ELF-1 (cell line): ENCODE data around the gene SDHAF1.
"Not testable (repeated sequence)": the region's sequence is repeated elsewhere in the genome, so short reads cannot be mapped to it uniquely, and the experiment has no call there.

Experiments used
- DNase-seq: peaks from one replicate; pipeline ENCODE4 v3.0.0-alpha.2; 2016; ENCODE audit warnings: low read depth, low spot score

SDHAF1 gene, protein sequence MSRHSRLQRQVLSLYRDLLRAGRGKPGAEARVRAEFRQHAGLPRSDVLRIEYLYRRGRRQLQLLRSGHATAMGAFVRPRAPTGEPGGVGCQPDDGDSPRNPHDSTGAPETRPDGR

DNA sequence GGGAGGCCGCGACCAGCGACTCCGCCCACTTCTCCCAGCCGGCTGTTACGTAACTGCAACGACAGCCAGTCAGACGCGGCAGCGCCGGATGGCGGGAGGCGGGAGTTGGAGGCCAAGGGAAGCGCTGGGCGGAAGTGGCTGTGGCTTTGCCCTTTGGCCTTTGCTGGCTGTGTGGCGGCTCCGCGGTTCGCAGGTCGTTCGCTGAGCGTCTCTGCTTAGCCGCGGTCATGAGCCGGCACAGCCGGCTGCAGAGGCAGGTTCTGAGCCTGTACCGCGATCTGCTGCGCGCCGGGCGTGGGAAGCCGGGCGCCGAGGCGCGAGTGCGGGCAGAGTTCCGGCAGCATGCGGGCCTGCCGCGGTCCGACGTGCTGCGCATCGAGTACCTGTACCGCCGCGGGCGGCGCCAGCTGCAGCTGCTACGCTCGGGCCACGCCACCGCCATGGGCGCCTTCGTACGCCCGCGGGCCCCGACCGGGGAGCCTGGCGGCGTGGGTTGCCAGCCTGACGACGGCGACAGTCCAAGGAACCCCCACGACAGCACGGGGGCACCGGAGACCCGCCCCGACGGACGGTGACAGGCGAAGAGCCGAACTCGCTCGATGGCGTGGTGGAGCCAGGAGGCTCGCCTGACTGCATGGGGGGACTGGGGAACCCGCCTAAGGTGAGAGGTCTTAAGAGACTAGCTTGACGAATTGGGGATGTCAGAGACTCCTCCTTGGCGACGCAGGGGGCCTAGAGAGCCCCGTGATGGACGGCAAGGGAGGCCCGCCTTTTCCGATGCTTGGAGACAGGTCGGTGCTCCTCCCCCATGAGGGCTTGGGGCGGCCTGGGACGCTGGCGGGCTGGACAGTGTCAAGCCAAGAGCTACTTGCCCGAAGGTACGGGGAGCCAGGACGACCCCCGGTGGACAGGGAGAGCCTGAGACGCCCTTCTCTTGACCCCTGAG is at the start of gene SDHAF1:
TSS of gene SDHAF1 (plus strand) at position 141 of the 946 bp plus-strand sequence. CDS start at position 228, 87 bp downstream.
- peak; percentile 95 for DNase-seq

DNA sequence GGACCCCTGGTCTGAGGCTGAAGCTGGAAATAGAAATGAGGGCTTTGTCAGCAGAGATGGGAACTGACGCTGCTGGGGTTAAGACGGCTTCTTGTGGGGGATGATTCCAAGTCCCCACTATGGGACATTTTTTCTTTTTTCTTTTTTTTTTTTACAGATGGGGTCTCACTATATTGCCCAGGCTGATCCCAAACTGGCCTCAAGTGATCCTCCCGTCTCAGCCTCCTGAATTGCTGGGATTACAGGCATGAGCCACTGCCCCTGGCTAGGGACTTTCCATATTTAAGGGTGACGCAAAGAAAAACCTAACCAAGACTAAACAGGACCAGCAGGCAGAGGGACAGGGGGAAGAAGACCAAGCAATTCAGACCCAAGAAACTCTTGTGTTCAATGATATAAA is 48.8 kb upstream of the SDHAF1 start:
- DNase-seq, result no peak

DNA sequence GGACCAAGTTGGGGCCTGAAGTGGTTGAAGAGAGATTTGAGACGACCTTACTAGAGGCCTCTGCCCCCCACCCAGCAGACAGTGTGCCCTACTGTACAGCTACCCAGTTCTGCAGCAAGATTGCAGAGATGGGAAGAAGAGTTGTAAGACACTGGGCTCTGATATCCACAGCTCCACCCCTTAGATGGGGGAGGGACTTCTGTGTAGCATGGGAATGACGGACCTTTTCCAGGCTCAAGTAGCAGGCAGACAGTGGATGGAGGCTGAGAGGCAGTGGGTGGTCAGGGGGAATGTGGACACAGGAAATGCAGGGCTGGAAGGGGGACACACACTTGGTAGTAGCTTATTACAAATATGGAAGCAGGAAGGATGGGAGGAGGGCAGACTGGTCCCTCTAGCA is 45.9 kb upstream of the SDHAF1 start:
- DNase-seq, result no peak

DNA sequence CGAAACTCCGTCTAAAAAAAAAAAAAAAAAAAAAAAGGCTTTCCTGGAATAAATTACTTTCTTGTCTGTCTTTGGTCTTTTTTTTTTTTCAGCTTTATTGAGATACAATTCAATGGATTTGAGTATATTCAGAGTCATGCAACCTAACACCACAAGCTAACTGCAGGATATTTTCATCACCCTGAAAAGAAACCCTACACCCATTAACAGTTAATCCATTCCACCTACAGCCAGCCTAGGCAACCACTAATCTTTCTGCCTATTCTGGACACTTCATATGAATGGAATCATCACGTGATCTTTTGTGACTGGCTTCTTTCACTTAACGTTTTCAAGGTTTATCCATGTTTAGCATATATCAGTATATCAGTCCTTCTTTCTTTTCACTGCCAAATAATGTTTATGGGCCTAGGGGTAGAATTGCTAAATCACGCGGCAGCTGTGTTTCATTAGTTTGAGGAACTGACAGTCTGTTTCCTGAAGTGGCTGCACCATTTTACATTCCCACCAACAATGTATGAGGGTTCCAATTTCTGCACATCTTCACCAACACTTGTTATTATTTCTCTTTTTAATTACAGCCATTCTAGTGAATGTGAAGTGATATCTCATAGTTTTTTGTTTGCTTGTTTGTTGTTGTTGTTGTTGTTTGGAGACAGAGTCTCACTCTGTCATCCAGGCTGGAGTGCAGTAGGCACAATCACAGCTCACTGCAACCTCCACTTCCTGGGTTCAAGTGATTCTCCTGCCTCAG is 38.9 kb upstream of the SDHAF1 start:
- DNase-seq, result no peak

DNA sequence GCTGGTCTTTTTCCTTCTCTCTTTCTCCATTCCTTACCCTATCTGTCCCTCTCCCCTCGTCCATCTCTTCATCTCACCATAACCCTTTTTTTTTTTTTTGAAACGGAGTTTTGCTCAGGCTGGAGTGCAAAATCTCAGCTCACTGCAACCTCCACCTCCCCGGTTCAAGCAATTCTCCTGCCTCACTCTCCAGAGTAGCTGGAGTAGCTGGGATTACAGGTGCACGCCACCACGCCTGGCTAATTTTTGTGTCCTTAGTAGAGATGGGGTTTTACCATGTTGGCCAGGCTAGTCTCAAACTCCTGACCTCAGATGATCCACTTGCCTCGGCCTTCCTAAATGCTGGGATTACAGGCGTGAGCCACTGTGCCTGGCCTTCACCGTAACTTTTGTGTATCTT is 37.6 kb upstream of the SDHAF1 start:
- not testable (repeated sequence) for DNase-seq

DNA sequence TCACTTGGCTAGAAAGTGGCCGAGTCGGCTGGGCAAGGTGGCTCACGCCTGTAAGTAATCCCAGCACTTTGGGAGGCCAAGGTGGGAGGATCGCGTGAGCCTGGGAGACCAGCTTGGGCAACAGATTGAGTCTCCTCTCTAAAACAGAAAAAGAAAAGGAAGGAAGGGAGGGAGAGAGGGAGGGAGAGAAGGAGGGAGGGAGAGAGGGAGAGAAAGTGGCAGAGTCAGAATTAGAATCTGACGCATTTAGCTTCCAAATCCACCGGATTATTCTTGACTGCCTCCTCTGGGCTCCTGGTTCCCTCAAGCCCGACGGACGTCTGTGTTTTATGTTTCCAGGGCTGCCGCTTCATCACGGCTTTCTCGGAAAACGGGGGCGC is 36.3 kb upstream of the SDHAF1 start:
- no peak for DNase-seq

DNA sequence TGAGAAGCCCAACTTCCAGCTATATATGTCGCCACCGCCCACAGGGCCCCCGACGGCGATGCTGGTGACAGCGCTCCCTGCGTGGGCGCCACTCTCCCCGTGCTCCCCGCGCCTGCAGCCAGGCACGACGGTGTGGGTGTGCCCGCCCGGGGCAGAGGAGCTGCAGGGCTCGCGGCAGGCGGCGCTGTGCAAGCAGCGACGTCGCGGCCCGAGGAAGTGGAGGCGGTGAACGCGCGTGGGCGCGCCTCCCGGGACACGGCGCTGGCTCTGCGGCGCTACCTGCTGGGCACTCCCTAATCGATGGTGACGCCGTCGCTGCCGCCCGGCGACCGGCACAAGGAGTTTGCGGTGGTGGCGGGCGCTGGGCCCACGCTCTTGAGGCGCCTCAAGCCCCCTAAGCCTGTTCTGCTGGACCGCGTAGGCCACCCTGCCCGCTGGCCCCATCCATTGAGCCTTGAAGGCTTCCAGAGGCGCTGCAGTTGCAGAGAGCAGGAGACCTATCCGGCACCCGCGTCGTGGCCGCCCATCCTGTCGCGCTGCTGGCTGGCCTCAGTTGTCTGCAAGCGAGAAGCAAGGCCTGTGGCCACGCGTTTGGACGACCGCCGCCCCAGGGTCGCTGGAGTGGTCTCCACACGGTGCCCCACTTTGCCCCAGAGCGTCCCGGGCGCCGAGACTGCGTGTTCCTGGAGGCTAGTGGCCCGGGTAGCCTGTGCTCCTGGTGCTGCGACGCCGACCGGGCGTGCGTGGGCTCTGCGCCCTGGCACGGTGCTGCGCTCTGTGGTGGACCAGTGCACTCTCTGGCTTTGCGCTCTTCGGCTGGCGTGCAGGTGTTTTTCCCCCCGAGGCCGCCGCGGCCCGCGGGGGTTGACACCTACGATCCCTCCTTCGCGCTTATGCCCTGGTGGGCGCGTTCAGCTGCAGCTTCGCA is 35.7 kb upstream of the SDHAF1 start:
- DNase-seq, result no peak

DNA sequence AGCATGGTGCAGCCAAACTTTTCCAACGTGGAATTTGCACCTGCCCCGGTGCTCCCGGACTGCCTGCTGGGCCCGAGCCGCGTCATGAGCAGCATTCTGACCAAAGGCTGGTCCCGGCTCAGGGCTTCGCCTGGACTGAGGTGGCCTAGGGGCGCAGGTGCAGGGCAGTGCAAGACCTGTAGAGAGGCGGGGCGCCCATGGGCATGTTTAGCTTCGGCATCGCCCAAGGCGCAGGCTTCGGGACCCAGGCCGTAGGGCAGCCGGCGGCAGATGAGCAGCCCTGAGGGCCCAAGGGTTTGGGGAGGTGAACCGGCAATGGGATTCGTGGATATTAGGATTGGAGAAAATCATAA is 35.0 kb upstream of the SDHAF1 start:
- DNase-seq, result no peak

DNA sequence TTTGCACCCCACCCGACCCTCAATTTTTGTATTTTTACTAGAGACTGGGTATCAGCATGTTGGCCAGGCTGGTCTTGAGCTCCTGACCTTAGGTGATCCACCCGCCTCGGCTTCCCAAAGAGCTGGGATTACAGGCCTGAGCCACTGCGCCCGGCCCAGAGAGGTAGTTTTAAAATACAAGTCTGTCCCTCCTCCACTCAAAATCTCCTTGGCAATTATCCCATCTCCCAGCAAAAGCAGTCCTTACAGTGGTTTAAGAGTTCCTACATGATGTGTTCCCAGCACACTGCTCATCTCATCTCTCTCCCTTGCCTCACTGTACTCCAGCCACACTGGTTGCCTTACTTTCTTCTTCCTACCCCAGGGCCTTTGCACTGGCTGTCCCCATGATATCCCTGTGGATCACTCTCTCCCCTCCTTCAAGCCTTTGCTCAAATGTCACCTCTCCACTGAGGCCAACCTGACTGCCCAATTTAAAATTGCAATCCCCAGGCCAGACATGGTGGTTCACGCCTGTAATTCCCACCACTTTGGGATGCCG is 34.5 kb upstream of the SDHAF1 start:
- DNase-seq, result no peak

DNA sequence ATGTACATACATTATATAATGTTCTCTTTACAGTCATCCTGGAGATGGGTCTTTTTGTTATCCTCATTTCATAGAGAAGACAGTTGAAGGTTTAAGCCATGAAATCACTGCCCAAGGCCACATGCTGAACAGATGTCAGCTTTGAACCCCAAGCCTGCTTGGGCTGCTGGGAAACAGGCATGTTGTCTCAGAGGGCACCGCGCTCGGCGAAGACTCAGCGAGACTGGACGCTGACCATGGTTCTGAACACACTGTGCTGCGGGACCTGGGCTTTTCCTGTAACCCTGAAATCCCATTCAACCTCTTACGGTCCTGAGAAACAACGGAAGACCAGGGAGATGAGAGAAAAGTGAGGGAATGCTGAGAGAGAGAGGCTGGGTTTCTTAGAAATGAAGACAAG is 31.5 kb upstream of the SDHAF1 start:
- DNase-seq, result peak; percentile 76

DNA sequence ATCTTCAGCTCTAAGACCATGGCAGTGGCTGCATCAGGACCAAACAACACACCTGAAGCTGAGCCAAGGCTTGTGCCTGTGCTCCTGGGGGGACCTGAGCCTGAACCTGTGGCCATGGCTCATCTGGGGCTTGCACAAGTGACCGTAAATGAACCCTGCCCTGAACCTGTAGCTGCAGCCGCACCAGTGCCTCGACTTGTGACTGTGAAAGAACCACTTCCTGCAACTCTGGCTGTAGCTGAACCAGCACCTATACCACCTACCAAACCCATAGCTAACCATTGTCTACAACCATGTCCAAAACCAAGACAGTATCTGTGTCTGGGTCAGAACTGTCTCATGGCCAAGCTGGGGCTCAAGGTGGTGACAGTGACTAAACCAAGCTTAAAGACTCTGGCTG is 28.2 kb upstream of the SDHAF1 start:
- DNase-seq, result no peak

DNA sequence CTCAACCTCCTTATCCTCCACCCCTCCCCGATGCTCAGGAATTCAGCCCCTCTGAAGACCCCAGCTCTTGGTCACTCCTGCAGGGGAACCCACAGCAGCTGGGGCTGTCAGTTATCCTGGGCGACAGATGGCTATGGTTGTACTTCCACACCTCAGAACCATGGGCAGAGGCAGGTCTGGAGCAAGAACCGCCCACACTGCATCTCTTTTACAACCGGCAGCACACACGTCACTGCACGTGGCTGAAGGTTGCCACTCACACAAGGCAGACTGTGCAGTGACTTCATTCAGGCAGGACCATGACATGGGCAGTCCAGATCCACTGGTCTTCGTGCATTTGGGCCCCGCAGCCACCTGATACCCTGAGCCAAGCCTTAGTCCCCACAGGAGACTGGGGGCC is 21.5 kb upstream of the SDHAF1 start:
- no peak for DNase-seq

DNA sequence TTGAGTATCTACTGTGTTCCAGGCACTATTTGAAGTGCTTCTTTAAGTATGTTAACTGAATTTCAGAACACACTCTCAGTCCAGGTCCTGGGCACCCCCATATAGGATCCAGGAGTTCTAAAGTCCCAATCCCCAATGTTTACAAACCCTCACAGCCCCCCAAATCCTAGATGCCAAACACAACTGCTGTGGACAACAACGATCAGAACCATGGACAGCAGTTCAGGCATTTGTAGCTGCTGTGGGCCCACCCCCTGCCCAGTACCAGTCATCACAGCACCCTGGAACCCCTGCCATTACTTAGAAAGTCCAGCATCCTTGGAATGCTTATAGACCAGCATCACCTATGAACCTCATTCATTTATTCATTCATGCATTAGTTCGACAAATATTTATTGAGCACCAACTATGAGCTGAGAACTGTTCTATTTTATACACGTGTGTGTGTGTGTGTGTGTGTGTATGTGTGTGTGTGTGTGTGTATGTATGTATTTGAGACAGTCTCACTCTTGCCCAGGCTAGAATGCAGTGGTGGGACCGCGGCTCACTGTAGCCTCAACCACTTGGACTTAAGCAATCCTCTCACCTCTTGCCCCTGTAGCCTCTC is 19.3 kb upstream of the SDHAF1 start:
- no peak for DNase-seq

DNA sequence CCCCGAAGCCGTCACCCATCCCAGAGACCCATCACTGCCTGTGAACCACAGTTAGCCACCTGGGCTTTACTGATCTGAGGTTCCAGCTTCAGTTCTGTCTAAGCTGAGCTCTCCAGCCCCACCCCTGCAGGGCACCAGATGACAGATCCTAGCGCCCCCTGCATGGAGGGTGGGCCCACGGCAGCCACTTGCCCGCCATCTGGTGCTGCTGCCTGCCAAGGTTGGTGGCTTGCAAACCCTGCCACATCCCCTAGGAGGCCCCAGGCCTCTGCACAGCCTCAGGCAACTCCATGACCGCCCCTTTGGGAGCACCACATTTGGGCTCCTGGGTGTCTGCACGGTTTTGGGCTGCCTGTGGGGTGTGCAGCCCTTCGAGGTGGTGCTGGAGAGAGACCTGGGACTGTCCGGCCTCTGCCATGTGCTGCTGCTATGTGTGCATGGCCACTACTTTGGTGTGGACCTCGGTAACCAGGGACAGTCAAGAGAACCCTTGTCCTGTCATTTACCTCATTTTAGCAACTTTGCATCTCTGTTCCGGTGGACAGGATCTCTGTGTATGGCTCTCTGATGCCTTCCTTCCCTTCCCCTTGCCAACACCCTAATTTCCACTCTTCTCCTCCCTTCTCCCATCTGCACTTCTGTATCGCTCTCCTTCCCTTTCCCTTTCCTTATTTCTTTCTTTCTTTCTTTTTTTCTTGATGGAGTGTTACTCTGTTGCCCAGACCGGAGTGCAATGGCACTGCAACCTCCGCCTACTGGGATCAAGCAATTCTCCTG is 17.4 kb upstream of the SDHAF1 start:
- peak; percentile 72 for DNase-seq

DNA sequence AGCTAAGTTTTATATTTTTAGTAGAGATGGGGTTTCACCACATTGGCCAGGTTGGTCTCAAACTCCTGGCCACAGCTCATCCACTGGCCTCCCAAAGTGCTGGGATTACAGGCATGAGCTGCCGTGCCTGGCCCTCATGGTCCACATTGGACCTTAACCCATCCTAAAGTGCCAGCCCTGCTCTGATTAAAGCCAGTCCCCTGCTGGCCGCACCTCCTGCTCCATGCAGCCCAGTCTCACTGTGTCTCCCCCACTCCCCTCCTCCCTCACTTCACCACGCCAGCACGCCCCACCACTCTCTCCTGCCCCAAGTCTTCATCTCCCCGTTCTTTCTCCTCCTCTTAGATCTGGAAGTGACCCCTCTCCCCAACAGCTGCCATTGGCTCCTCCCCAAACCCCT is 16.7 kb upstream of the SDHAF1 start:
- DNase-seq, result no peak

DNA sequence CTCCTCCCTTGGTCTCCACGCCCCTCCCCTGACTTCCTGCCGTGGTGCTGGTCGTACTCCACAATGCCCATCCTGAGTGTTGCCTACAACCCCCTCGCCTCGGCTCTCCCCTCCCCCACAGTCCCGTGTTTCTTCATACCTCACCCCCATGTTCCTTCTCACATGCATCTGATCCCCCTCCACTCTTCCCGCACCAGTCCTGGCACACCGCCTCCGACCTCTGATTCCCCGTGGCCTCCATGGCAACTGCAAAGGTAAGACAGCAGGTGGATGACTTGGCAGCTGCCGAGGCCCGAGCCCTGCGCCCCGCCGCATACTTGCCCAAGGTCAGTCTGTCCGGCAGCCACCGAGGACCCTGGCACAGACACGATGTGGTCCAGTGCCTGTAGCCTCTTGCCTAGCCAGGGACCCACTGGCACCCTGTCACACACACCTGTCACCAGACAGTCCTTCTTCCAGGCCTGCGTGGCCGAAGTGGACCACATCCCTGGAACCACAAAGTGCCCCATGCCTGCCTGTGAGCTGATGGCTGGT is 16.1 kb upstream of the SDHAF1 start:
- no peak for DNase-seq

DNA sequence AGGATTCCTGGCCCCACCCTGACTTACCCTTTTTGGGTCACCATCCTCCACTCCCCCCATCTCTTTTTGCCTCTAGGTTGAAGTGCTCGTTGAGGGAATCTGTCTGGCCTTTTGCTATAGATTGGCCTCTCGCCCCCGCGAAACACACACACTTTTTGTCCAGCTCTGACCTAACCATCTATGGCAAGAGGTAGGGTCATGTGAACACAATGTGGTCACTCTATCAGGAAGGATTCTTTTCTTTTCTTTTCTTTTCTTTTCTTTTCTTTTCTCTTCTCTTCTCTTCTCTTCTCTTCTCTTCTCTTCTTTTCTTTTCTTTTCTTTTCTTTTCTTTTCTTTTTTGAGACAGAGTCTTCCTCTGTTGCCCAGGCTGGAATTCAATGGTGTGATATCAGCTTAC is 14.0 kb upstream of the SDHAF1 start:
- DNase-seq, result not testable (repeated sequence)

DNA sequence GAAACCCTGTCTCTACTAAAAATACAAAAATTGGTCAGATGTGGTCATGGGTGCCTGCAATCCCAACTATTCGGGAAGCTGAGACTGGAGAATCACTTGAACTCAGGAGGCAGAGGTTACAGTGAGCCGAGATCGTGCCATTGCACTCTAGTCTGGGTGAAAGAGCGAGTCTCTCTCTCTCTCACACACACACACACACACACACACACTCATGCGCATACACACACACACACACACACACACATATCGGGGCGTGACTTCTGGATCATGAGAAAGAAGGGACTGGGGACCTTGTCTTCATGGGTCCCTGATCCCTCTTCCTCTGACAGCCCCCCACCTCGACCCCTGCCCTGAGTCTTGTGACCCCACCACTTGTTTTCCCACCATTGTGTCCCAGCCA is 11.8 kb upstream of the SDHAF1 start:
- DNase-seq, result no peak

DNA sequence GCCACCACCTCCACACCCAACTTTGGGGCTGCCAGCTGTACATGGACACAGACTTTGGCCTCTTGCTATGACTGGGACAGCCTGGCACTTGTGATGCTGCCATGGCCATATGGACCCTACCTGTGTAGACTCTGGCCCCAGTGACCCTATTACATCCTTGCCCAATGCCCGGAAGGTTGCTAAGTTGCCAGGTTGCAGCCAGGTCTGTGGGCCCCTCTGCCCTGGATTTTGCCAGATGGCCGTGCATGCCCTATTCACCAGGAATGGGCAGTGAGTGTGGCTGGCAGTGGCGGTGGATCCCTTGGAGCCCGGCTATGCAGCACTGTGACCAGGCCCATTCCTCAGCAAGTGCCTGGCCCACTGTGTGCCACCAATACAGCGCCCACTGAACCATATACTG is 8.9 kb upstream of the SDHAF1 start:
- no peak for DNase-seq
